ENCODE data around the gene VPS13D. TPM values are rescaled to one million over a fixed set of nuclear protein-coding genes. Genes with fewer than 3 reads are reported as not detected.

Gene VPS13D
- 10 to 100 TPM; 25.9 to 36.9 (median 30.8) TPM for total RNA-seq
- long read RNA-seq, partial matches to known transcripts = 1 of 2 reads
- long read RNA-seq, other reads (novel, unspliced or antisense) = 1 of 2 reads

- Histone ChIP-seq H3K9me3 (no peaks in the 10 kb centered on the region), H3K4me3 (peak within 1 kb of the TSS; percentile 96 to 100 (median 97)), H3K4me1 (peaks cover 0 to 16% (median 0%) of the 10 kb centered on the region in 4 donors), H3K27me3 (no peaks in the 10 kb centered on the region), H3K27ac (peak within 1 kb of the TSS; percentile 87 to 96 (median 92)), H3K36me3 (peaks cover 0 to under 1% (median 0%) of the 10 kb centered on the region in 4 donors)
- DNase-seq = peak; percentile 87 to 92 (median 89)
- intact Hi-C loops (cut with DNase I) = no loop called here
- TF ChIP-seq CTCF (IDR thresholded peaks at IDR 0.05) (peak; percentile 86 to 98 (median 93)), POLR2A (IDR thresholded peaks at IDR 0.05) (peak; percentile 69)
- peak; percentile 76 to 85 (median 80) for ATAC-seq
- WGBS (ENCODE audit: insufficient coverage, low coverage, low lambda C conversion rate, missing lambda C conversion rate) = no CpG with 5 or more reads among the region's 77 CpGs
Observed at GRCh38 chr1:12229835-12230548, at the start of gene VPS13D. Gene VPS13D, plus strand, starts transcription at chr1:12230030. Its CDS starts 4,237 bp downstream, at chr1:12234267.

- ATAC-seq = peak; percentile 68 to 82 (median 76)
- peak; percentile 89 to 97 (median 96) for DNase-seq
- Histone ChIP-seq H3K36me3 (no peaks in the 10 kb centered on the region), H3K4me1 (peaks cover 0 to 57% (median 30%) of the 10 kb centered on the region in 4 donors), H3K27me3 (no peaks in the 10 kb centered on the region), H3K27ac (peak overlapping the region; percentile 84 to 93 (median 92)), H3K4me3 (no peak overlapping the region), H3K9me3 (no peaks in the 10 kb centered on the region)
- TF ChIP-seq CTCF (IDR thresholded peaks at IDR 0.05) (no peak), POLR2A (IDR thresholded peaks at IDR 0.05) (peak; percentile 17)
- intact Hi-C loops (cut with DNase I) = no loop called here
- WGBS (ENCODE audit: insufficient coverage, low coverage, low lambda C conversion rate, missing lambda C conversion rate) = 20% methylated on average over 10 of the region's 10 CpGs
Observed at GRCh38 chr1:12180315-12180714, 49.5 kb upstream of the VPS13D start.

- Histone ChIP-seq H3K9me3 (no peaks in the 10 kb centered on the region), H3K27me3 (no peaks in the 10 kb centered on the region), H3K27ac (peak overlapping the region; percentile 84 to 93 (median 92)), H3K36me3 (no peaks in the 10 kb centered on the region), H3K4me3 (no peak overlapping the region), H3K4me1 (peaks cover 0 to 62% (median 34%) of the 10 kb centered on the region in 4 donors)
- no peak for DNase-seq
- ATAC-seq = peak in 1 of 4 donors; percentile 1
- intact Hi-C loops (cut with DNase I) = no loop called here
- no peak for TF ChIP-seq CTCF (IDR thresholded peaks at IDR 0.05)
- TF ChIP-seq POLR2A (IDR thresholded peaks at IDR 0.05) = no peak
- WGBS (ENCODE audit: insufficient coverage, low coverage, low lambda C conversion rate, missing lambda C conversion rate) = 100% methylated on average over 1 of the region's 7 CpGs
Observed at GRCh38 chr1:12180903-12181302, 48.9 kb upstream of the VPS13D start.

GRCh38 chr1:12181568-12181967 is 48.3 kb upstream of the VPS13D start:
- no peak for ATAC-seq
- no CpG with 5 or more reads among the region's 7 CpGs for WGBS (ENCODE audit: insufficient coverage, low coverage, low lambda C conversion rate, missing lambda C conversion rate)
- H3K27ac ChIP-seq = peak overlapping the region; percentile 84 to 93 (median 92)

More at GRCh38 chr1:12181568-12181967, 48.3 kb upstream of the VPS13D start:
- no peak for TF ChIP-seq CTCF (IDR thresholded peaks at IDR 0.05)
- TF ChIP-seq POLR2A (IDR thresholded peaks at IDR 0.05) = no peak
- Histone ChIP-seq H3K9me3 (no peaks in the 10 kb centered on the region), H3K4me3 (no peak overlapping the region), H3K27me3 (no peaks in the 10 kb centered on the region), H3K4me1 (peaks cover 0 to 69% (median 36%) of the 10 kb centered on the region in 4 donors), H3K36me3 (no peaks in the 10 kb centered on the region)
- DNase-seq = no peak
- intact Hi-C loops (cut with DNase I) = no loop called here

All from right lobe of liver (tissue), 6 donors.